Hematopoietic multipotent progenitor cell treated with erythropoietin and hydrocortisone succinate and interleukin-3 and kit ligand, for 17 days (in vitro differentiated cells): ENCODE results near the gene PDLIM7.

Experiments
- DNase-seq: peaks from one replicate; pipeline ENCODE4 v3.0.0-alpha.2; 2015; ENCODE audit warnings: low spot score

PDLIM7 gene

DNA sequence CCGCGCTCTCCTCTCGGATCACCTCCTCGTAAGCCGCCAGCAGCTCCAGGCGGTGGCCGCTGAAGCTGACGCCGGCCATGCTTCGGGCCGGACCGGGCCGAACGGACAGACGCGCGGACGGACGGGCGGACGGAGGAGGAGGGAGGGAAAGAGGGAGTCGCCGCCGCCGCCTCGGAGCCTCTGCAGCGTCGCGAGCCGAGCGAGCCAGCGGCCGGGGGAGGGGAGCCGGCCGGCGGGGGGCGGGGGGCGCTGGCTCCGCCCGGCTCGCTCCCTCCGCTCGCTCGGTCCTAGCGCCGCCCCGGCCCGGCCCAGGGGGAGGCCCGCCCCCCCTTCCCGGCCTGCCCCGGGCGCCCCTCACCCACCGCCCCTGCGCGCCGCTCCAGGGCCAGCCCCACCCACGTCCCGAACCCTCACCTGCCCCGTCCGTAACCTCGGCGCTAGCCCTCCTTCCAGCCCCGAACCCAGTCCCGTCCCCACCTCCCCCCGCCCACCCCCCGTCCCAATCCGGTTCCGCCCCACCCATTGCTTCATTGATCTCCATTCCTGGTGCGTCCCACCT, 23.9 kb downstream of the PDLIM7 start, which contains the start of gene DBN1:
Gene DBN1, minus strand, starts transcription at position 192 of the 559 bp plus-strand sequence. Its CDS starts 113 bp downstream, at position 79.
- DNase-seq: no peak

DNA sequence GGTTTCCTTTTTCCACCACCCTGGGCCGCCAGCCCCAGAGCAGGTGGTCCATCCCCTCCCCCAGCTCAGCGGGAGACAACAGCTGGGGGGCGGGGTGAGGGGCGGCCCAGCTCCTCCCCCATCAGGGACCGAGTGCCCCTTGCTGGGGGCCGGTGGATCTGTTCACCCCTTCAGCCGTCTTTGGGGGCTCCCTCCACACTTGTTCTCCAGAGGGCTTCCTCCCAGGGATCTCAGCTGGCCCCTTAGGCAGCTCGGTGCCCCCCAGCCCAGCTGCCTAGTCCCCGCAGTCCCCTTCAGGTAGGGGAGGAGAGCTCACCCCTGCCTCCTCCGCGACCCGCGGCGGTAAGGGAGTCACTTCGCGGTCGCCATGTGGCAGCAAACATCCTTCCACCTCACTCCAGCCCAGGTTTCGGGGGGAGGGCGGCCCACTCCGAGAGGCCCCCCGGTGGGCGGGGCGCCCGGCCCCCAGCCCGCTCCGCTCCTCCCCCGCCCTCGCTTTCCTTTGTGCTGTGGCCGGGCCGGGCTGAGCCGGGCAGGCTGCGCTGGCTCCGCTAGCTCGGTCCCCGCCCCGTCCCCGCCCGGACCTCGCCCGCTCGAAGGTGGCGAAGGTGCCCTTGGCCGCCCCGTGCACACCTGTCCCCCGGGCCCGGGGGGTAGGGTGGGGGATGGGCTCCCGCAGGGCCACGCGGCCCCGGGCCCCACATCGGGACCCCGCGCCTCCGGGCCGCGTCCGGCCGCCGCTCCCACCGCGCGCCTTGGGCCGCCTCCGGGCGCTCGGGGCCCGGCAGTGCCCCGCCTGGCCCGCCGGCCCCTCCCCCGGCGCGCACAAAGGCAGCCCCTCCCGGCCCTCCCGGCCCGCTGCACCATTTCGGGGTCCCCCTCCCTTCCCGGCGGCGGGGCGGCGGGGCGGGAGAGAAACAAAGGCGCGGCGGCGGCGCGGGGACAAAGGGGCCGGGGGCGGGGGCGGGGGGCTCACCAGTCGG, 24.7 kb downstream of the PDLIM7 start:
- no peak for DNase-seq

DNA sequence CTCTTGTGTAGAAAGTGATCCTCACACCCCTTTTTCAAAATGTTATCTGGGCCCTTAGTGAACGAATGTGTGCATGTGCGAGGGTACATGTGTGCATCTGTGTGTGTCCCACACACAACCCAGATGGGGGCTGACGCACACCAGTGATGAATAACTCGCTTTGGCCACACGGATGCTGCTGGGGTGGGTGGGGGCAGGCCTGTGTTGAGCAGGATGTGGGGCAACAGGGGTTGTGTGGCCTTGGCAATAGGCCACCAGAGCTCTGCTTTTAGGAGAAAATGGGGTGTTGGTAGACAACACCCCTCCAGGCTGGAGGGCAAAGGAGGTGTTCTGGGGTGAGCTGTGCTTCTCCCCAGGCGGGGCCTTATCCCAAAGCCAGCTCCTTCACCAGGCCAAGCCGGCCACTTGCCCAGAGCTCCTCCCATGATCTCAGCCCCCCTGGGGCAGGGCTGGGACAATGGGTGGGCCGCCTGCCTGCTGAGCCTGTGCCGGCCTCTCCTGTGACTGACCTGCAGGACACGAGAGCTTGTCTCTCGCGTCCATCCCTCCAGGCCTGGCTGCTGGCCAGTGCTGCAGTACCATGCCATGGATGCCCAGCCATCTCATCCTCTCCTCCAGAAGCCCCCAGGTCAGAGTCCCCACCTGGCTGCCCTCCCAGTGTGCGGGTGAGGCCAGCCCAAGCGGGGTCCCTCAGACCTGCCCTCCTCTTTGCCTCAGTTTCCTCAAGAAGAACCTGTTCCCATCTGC, 25.6 kb downstream of the PDLIM7 start:
- DNase-seq: no peak

DNA sequence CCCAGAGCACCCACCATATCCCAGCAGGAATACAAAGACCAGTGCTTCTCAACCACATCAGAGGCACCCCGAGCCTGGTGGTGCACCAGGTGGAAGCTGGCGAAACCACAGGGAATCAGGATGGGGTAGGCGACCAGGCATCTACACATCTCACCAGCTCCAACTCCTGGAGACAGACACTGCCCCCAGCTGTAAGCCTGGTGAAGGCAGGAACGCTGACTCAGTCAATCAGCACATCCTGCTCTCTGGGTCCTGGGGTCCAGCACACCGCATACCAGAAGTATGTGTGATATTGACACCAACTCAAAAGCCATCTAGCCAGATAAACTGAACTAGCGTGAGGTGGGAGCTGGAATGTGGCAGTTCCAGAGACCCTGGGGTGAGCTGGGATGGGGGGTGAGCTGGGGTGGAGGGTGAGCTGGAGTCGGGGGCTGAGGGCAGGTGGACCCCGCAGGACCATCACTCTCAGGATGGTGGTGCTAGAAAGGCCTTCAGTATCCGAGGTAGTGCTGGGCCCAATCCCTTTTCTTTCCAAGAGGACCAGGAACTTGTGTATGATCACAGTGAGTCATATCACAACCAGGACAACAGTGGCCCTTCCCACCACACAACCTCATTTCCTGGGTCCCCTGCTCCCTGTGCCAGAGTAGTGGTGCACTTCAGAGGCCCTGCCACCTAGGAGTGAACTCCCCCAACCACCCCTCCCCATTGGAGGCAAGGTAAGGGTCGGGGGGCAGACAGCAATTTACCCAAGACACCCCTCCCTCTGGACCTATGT, 26.5 kb downstream of the PDLIM7 start:
- no peak for DNase-seq

DNA sequence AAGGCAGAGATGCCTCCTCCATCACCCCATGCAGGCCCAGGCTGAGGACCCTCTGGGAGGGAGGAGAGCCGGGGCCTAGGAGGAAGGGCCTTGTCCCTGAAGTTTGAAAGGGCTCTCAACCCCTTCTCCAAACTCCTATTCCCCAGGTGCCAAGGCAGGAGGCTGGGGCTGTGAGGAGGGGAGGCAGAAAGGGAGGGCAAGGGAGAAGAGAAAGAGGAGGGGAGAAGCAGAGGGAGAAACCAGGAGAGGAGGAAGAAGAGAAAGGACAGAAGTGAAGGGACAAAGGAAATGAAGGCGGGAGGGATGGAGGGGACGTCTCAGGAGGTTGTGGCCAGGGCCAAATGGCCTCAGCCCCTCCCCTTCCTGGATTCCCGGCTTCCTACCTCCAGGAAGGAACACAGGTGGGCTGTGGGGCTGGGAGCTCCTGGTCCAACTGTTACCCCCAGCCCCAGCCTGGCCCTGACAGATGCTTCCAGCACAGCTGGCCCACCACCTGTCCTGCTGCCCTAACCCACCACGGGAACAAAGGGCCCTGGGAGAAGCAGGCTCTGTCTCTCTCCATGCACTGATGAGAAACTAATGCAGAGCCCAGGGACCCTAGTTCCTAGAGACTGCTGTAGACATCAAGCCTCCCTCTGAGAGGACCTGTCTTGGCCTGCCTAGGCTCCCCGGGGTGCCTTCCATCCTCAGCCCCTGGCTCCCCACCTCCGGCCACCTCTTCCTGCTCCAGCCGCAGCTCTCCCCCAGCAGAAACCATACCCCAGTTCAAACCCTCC, 27.5 kb downstream of the PDLIM7 start:
- DNase-seq: no peak

DNA sequence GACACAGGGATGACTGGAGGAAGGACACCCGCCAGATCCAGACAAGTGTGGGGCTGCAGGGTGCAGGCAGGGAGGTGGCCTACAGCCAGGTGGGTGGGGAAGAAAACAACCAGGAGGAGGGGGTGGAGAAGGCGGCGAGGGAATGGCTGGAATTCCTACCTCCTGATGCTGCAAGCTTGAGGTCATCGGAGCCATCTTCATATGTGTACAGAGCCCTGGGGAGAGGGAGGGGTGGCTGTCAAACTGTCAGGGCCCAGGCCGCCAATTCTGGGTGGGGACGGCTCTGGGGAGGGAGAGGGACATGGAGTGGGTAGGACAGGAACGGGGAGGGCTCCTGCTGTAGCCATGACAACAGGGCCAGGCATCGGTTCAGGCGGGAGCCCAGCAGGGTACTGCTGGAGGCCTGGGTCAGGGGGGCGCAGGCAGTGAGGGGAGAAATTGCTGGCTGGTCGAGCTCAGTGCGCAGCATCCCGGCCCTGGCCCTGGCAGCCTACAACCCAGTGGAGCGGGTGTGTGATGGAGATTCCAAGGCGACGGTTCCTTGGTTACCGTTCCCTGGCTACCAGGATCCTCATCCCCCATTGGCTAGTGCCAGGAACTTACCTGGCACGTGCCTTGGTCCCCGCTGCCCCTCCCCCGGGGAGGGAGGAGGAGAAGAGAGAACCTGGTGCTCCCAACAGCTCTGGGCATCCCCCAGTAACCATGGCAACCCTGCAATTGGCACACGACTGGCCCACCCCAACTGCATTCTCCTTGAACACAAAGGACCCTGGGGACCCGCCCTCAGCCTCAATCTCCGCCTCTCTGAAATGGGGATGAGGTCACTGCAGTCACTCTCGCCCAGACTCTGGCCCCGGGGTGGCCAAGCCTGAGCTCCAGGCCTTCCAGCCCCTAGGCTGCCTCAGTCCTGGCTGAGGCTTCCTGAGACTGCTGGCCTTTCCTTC, 28.4 kb downstream of the PDLIM7 start:
- DNase-seq: no peak

DNA sequence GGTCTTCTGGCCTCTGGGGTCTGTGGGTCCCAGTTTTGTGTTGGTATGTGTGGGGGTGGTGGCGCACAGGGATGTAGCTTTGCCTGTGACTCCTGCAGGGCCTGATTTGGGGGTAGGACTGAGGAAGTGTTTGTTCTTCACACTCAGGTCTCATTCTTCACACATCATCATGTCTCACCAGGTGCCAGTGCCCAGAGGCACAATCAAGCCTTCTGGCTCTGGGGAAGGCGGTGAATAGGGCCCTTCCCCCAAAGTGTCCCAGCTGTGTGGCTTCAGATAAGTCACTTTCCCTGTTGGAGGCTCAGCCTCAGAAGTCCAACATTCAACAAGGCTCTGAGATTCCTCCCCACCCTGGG, 29.1 kb downstream of the PDLIM7 start:
- DNase-seq: no peak

DNA sequence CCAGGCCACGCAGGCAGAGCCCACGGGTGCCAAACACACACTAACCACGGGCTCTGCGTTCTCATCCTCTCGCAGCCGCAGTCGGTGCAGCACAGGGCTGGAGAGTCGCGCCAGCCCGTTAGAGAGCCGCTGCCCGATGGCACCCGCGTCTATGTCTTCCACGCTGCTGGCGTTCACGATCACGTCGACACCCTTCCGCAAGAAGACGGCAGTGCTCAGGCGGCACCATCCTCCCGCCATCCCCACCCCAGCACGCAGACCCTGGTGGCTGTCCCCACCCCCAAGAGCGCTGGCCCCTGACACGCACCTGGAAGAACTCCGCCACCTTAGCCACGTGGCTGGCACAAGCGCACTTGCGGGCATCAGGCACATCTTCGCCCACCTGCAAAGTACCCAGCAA, 30.0 kb downstream of the PDLIM7 start:
- no peak for DNase-seq

DNA sequence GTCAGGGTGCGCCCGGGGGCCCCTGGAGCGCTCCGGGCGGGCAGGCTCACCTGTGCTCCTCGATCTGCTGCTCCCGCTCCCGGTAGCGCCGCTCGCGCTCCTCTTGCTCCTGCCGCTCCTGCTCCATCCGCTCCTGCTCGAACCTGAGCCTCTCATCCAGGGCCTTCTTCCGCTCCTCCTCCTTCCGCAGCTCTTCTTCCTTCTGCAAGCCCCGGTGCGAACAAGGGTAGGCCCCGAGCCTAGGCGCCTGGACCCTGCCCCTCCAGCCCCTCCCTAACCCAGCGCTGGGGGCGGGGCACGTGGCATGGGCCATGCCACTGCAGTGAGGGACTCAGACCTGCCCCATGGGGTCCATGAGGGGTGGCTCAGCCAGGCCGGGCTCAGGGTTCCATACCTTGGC, 30.5 kb downstream of the PDLIM7 start:
- DNase-seq: no peak

DNA sequence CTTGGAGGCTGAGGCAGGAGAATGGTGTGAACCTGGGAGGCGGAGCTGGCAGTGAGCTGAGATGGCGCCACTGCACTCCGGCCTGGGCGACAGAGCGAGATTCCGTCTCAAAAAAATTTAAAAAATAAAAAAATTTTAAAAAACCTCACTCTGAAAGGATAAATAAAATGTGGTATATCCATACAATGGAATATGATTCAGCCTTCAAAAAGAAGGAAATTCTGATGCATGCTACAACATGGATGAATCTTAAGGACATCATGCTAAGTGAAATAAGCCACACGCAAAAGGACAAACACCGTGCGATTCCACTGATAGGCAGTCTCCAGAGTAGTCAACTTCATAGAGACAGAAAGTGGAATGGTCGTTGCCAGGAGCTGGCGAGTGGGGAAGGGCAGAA, 32.4 kb downstream of the PDLIM7 start:
- no peak for DNase-seq

DNA sequence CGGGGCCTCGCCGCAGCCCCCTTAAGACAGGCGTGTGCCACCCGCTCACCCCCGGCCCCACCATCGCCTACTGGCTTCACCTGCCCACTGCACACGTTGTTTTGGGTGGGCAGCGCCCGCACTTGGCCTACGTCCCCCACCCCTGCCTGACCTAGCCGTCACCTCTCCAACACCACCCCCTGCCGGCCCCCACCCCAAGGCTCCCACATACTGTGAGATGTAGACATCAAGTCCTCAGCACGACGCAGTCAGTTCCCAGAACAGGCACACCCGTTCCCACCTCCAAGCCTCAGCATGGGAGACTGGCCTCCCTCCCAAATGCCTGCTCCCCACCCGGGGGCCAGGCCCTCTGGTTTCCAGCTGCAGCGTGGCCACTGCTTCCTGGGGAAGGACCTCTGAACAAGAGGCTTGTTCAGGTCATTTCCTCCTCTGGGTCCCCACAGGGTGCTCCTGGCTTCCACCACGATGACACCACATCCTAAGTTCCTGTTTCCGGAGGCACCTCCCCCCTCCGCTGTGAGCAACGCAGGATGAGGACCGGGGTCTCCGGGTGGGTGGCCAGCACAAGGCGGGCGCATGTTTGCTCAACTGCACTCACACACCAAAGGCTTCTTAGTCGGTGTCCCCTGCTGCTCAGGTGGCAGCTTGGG, 35.3 kb downstream of the PDLIM7 start:
- DNase-seq: no peak

DNA sequence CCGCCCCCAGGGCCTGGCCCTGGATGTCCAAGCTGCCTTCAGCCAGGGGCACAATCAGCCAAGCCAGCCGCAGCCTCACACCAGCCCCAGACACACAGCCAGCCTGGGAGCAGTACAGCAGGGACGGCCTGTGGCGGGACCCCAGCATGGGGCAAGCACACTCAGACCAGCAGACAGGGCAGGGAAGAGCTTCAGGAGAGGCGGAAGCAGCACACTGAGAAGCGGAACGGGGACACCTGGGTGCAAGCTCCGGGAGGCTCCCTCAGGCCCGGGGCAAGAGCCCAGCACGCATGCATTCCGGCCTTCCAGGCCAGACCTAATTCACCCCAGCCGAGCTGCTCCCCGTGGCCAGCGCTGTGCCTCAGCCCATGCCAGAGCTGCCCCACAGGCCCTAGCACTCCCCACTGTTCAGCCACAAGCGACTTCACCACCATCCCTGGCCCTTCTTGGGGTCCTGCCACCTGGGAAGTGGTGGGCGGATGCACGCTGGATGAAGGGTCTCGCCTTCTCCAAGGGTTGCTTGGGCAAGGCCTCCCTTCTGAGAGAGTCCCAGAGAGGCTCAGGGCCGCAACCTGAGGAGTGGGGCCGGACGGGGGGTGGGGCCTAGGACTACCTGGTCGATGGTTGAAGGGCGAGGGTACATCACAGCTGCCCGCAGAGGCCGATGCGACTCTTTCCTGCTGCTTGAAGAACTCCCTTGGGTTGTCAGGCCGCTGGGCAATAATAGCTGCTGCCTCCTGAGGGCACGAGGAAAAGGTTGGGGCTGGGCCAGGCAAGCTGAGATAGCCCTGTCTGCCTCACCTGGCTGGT, 37.4 kb downstream of the PDLIM7 start:
- DNase-seq: no peak

DNA sequence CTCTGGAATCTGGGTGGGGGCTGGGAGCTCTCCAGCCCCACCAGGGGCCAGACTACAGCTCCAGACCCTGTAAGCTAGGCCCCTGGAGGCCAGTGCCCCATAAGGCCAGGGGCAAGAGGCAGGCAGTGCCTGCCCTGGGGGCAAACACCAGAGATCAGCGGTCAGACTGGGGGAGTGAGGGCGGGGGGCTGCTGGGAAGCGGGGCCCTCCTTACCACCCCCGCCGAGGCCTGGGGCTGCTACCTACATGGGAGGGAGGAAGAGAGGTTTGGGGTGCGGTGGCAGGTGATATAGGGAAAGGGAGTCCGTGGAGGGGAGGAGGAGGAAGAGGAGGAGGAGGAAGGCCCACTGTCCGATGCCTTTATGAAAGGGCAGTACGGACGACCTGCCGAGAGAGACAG, 38.0 kb downstream of the PDLIM7 start:
- DNase-seq: no peak

DNA sequence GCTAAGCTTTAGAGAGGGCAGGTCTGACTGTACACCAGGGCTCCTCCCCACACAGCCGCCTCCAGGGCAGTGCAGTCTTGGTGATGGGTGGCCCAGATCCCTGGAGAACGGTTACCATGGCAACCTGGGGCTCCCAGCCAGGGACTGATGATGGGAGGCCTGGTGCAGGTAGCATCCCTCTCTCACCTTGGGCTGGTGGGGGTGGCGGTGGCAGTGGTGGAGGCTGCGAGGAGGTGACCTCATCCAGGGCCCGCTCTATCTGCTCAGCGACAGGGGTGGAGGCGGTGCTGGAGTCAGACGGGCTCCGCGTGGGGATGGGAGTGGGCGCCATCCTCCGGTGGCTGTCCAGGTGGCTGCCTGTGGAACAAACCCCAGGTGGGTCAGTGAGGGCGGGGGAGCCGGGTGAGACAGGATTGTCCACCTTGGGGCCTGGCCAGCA, 38.5 kb downstream of the PDLIM7 start:
- DNase-seq: no peak

DNA sequence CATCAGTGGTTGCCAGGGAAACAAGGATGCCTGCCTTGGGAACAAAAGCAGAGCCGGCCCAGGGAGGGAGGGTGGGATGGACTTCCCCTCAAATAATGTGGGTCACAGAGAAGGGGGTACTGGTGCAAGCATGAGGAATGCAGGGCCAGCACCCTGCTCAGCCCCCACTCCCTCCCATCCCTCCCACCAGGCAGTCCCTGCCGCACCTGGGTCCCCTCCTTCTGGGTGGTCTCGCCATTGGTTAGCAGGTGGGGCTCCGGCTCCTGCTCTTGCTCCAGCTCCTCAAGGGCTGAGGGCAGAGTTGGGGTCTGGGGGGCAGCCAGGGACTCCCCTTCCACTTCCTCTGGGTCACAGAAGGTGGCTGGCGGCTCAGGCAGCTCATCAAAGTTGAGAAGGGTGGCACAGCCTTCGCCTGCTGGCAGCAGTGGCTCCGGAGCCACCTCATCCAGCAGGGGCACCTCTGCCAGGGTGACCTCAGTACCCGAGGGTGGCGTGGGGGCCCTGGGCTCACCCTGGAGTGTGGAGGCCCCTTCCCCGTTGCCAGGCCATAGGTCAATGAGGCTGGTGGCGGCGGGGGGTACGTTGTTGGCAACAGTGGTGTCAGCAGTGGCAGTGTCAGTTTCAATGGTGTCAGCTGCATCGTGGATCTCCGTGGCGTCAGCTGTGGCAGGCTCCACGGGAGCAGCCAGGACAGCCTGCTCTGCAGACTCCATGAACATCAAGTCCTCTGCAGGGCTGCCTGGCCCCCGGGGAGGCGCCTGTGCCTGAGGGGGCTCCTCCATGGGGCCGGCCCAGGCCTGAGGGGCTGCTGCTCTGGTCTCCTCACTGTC, 39.3 kb downstream of the PDLIM7 start:
- DNase-seq: no peak

DNA sequence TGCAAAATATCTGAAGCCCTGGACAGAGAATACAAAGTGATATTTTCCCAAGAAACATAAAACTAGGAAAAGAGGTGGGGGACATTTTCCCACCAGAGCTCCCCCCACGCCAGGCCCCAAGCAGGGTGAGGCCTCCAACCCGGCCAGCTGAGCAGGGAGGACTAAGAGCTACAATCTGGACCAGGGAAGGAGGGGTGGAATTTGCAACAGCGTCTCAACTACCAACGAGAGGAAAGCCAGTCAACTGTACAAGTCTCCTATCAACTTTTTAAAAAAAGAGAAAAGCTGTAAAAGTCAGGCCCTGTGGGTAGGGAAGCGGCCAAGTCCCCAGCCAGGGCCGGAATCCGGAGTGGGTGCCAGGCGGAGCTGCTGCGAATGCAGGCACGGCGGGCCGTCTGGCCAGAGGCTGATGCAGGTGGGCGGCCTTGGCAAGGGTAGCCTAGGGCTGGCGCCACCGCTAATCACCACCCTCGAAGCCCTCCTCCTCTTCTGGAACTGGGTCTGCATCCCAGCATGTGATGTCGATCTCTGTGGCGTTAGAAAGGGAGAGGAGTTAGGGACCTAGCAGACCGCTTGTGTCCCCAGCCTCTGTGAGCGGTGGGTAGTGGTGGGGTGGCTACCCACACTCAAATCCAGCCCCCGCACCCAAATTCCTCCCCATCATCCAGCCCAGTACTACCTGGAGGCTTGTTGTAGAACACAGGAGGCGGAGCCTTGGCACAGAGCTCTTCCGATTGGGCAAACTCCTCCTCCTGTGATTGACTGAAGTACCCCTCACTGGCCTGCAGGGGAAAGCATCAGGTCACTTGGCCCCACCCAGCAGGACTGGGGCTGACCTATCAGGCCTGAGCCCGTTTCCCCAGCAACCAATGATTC, 40.2 kb downstream of the PDLIM7 start:
- peak; percentile 87 for DNase-seq

DNA sequence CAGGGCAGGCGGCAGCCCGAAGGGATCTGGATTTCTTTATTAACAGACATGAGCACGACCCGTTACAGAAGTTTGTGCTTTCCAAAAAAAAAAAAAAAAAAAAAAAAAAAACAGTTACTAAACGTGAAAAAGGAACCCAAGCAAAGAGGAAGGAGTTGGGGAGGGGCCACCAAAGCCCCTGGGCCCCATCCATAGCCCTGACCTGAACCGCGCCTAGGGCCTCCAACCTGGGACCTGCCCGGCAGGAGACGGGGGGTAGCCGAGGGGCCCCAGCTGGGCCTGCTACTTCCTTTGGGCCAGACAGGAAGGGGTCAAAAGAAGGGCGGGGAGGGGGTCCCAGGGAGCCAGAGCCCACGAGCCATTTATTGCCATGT, 40.8 kb downstream of the PDLIM7 start:
- no peak for DNase-seq
